Thoracic aorta (tissue), 2 donors: ENCODE results near the gene EARS2. TPM values are rescaled to one million over a fixed set of nuclear protein-coding genes. Genes with fewer than 3 reads are reported as not detected.

Experiments
- ATAC-seq: fragments of 150-250 bp; one replicate; pipeline ENCODE4 v1.8.0; 2017; ENCODE audit warnings: low read depth; ENCODE audit not compliant: insufficient number of reproducible peaks, low FRiP score
- DNase-seq: peaks from one replicate; pipeline ENCODE4 v3.0.0-alpha.2; 2020; ENCODE audit warnings: low spot score
- H3K27ac ChIP-seq, 2 donors: fragments of 200-600 bp; sonication (generic); 1 replicate in 1 of 2; 2 replicates in 1 of 2; pipeline ENCODE4 v1.5.1; 2016; ENCODE audit warnings: mild to moderate bottlenecking in 2 of 2, moderate library complexity in 2 of 2
- H3K27me3 ChIP-seq: fragments of 200-600 bp; sonication (generic); replicated peaks from 2 replicates; pipeline ENCODE4 v1.6.0; 2016; ENCODE audit warnings: mild to moderate bottlenecking; ENCODE audit not compliant: insufficient read depth
- H3K36me3 ChIP-seq: fragments of 200-600 bp; sonication (generic); one replicate; pipeline ENCODE4 v1.5.1; 2016
- H3K4me1 ChIP-seq, 2 donors: fragments of 200-600 bp; sonication (generic); 1 replicate in 1 of 2; 2 replicates in 1 of 2; pipeline versions ENCODE4 v1.5.1 to v1.6.0; 2016; ENCODE audit warnings: low read depth in 2 of 2, mild to moderate bottlenecking in 1 of 2; ENCODE audit not compliant: control insufficient read depth in 1 of 2
- H3K4me3 ChIP-seq: fragments of 200-600 bp; sonication (generic); 2 replicates; pipeline ENCODE4 v1.5.1; 2016; ENCODE audit warnings: mild to moderate bottlenecking
- H3K9me3 ChIP-seq: fragments of 200-600 bp; sonication (generic); 2 replicates; pipeline ENCODE4 v1.5.1; 2016
- CTCF ChIP-seq: fragments of 200-600 bp; sonication (generic); IDR thresholded peaks from one replicate; pipeline ENCODE4 v1.5.1; 2019; ENCODE audit warnings: antibody characterized with exemption
- total RNA-seq, 2 donors: library from RNA; depleted of rRNA; stranded (reverse); fragments of >200 nt; gene quantifications; one replicate each; pipeline versions ENCODE4 v1.1.0 to v1.2.3, GENCODE V29; 2016

Gene EARS2
- total RNA-seq, 2 donors from 2014 or later: 26.3 to 29.8 TPM

- ATAC-seq: no peak
- H3K27me3 ChIP-seq: no peaks in the 10 kb centered on the region
- DNase-seq: no peak
- H3K9me3 ChIP-seq: no peaks in the 10 kb centered on the region
- H3K27ac ChIP-seq: no peak overlapping the region
- peaks cover 80% of the 10 kb centered on the region for H3K36me3 ChIP-seq
- no peak for TF ChIP-seq CTCF
- no peaks in the 10 kb centered on the region for H3K4me1 ChIP-seq
- H3K4me3 ChIP-seq: no peak overlapping the region
These were observed 10.5 kb upstream of the EARS2 start for GRCh38 chr16:23567602-23568001.

- H3K27me3 ChIP-seq: no peaks in the 10 kb centered on the region
- H3K36me3 ChIP-seq: peaks cover 81% of the 10 kb centered on the region
- TF ChIP-seq CTCF: no peak
These were observed 9.6 kb upstream of the EARS2 start for GRCh38 chr16:23566724-23567123.

GRCh38 chr16:23564575-23565363 lies 7.6 kb upstream of the EARS2 start:
- Histone ChIP-seq H3K9me3 (no peaks in the 10 kb centered on the region), H3K4me3 (no peak overlapping the region), H3K27me3 (no peaks in the 10 kb centered on the region), H3K4me1 (peaks cover 3 to 16% of the 10 kb centered on the region in 2 donors), H3K27ac (no peak overlapping the region), H3K36me3 (peaks cover 80% of the 10 kb centered on the region)
- DNase-seq (no peak), ATAC-seq (no peak)
- TF ChIP-seq CTCF: no peak

More at GRCh38 chr16:23566724-23567123, 9.6 kb upstream of the EARS2 start:
- ATAC-seq (no peak), DNase-seq (no peak)
- no peak overlapping the region for H3K4me3 ChIP-seq
- no peaks in the 10 kb centered on the region for H3K9me3 ChIP-seq
- H3K27ac ChIP-seq: no peak overlapping the region
- no peaks in the 10 kb centered on the region for H3K4me1 ChIP-seq

- no peak for ATAC-seq
- Histone ChIP-seq H3K9me3 (no peaks in the 10 kb centered on the region), H3K36me3 (peaks cover 75% of the 10 kb centered on the region), H3K27me3 (no peaks in the 10 kb centered on the region), H3K4me1 (peaks cover 16 to 32% of the 10 kb centered on the region in 2 donors), H3K27ac (no peak overlapping the region), H3K4me3 (no peak overlapping the region)
- DNase-seq: no peak
- TF ChIP-seq CTCF: no peak
These were observed 6.0 kb upstream of the EARS2 start for GRCh38 chr16:23563186-23563585.

- Histone ChIP-seq H3K27ac (no peak overlapping the region), H3K9me3 (no peaks in the 10 kb centered on the region), H3K27me3 (no peaks in the 10 kb centered on the region), H3K4me3 (no peak overlapping the region), H3K4me1 (peaks cover 16 to 34% of the 10 kb centered on the region in 2 donors), H3K36me3 (peaks cover 72% of the 10 kb centered on the region)
- TF ChIP-seq CTCF: no peak
- ATAC-seq (no peak), DNase-seq (no peak)
These were observed 5.4 kb upstream of the EARS2 start for GRCh38 chr16:23562505-23562904.
